H1 (cell line): Measurements from ENCODE around the gene MEMO1. TPM values are rescaled to one million over a fixed set of nuclear protein-coding genes. Genes with fewer than 3 reads are reported as not detected.

ENCODE experiments used
- CTCF ChIA-PET: fragments of 300-600 bp; sonication (Branson Sonifier 250); formaldehyde crosslinking; loops from one replicate; lab custom pipeline; 2021; ENCODE audit not compliant: partially characterized antibody; lab: Charles Lee
- POLR2A ChIA-PET: fragments of 300-600 bp; sonication (Branson Sonifier 250); formaldehyde crosslinking; loops from one replicate; lab custom pipeline; 2021; ENCODE audit warnings: inconsistent platforms; ENCODE audit not compliant: partially characterized antibody; lab: Charles Lee
- DNase-seq, 2 experiments: peaks; one replicate each; pipeline versions ENCODE4 v3.0.0 to v3.0.0-alpha.2; 2010 to 2022; ENCODE audit warnings: low spot score in 2 of 2, low read depth in 1 of 2, mixed read lengths in 1 of 2
- FAIRE-seq: peaks from 2 replicates; lab custom pipeline; 2011; peaks lifted over from hg19 to GRCh38; lab: Jason Lieb, UNC
- H2AFZ ChIP-seq: 2 replicates; pipeline ENCODE4 v1.8.1; 2012; ENCODE audit warnings: low read length, inconsistent platforms
- H2AK5ac ChIP-seq: 2 replicates; pipeline ENCODE4 v1.6.1; 2013; ENCODE audit warnings: low read depth, low read length
- H2BK120ac ChIP-seq: replicated peaks from 2 replicates; pipeline ENCODE3; 2013; ENCODE audit warnings: low read depth, low read length, inconsistent platforms
- H2BK12ac ChIP-seq: 2 replicates; pipeline ENCODE4 v1.6.1; 2013; ENCODE audit warnings: low read depth, low read length
- H2BK15ac ChIP-seq: 2 replicates; pipeline ENCODE4 v1.6.1; 2013; ENCODE audit warnings: low read length
- H2BK20ac ChIP-seq: 2 replicates; pipeline ENCODE4 v1.6.1; 2013; ENCODE audit warnings: low read length
- H2BK5ac ChIP-seq: 2 replicates; pipeline ENCODE4 v1.6.1; 2013; ENCODE audit warnings: low read depth, low read length
- H3K14ac ChIP-seq: 2 replicates; pipeline ENCODE4 v1.6.1; 2013; ENCODE audit warnings: inconsistent platforms; ENCODE audit not compliant: insufficient read length
- H3K18ac ChIP-seq: 2 replicates; pipeline ENCODE4 v1.6.1; 2013; ENCODE audit warnings: low read length; ENCODE audit errors: extremely low read depth
- H3K23ac ChIP-seq: 2 replicates; pipeline ENCODE4 v1.6.1; 2013; ENCODE audit warnings: inconsistent platforms; ENCODE audit not compliant: insufficient read length
- H3K23me2 ChIP-seq: 2 replicates; pipeline ENCODE4 v1.6.1; 2013; ENCODE audit warnings: low read depth, low read length
- H3K27ac ChIP-seq: 2 replicates; pipeline ENCODE4 v1.6.1; 2011; ENCODE audit warnings: low read depth, low read length, inconsistent platforms
- H3K27me3 ChIP-seq, 4 experiments: replicated peaks in 1 of 4; 1 replicate in 1 of 4; 2 replicates in 3 of 4; pipeline versions ENCODE4 v1.6.1 to v1.8.1; 2011 to 2013; ENCODE audit warnings: low read length in 3 of 4, mild to moderate bottlenecking in 3 of 4, inconsistent platforms in 2 of 4, mixed read lengths in 2 of 4, moderate library complexity in 1 of 4; ENCODE audit not compliant: control insufficient read depth in 3 of 4, insufficient read depth in 3 of 4; ENCODE audit errors: extremely low read depth in 1 of 4
- H3K36me3 ChIP-seq, 4 experiments: 2 replicates each; pipeline versions ENCODE4 v1.6.1 to v1.8.1; 2011 to 2013; ENCODE audit warnings: mild to moderate bottlenecking in 4 of 4, low read length in 3 of 4, moderate library complexity in 2 of 4, control low read depth in 1 of 4, inconsistent platforms in 1 of 4; ENCODE audit not compliant: insufficient read depth in 4 of 4, control insufficient read depth in 2 of 4
- H3K4ac ChIP-seq: replicated peaks from 2 replicates; pipeline ENCODE3; 2013; ENCODE audit warnings: low read length, low read depth, mixed read lengths, inconsistent platforms; ENCODE audit not compliant: insufficient read length
- H3K4me1 ChIP-seq, 4 experiments: replicated peaks in 1 of 4; 1 replicate in 1 of 4; 2 replicates in 3 of 4; pipeline versions ENCODE4 v1.6.1 to v1.8.1; 2011 to 2013; ENCODE audit warnings: low read length in 3 of 4, inconsistent platforms in 2 of 4, mixed read lengths in 1 of 4; ENCODE audit not compliant: insufficient read depth in 4 of 4, control insufficient read depth in 3 of 4
- H3K4me2 ChIP-seq, 2 experiments: 2 replicates each; pipeline versions ENCODE4 v1.6.1 to v1.8.1; 2011 to 2013; ENCODE audit warnings: low read depth in 2 of 2, low read length in 2 of 2, control low read depth in 1 of 2, inconsistent platforms in 1 of 2, mild to moderate bottlenecking in 1 of 2; ENCODE audit not compliant: insufficient read depth in 1 of 2
- H3K4me3 ChIP-seq, 4 experiments: fragments of 200-600, 300-600 bp in 1 of 4; sonication (generic), shearing (Covaris generic), sonication (Bioruptor Twin) in 1 of 4; 2 replicates each; pipeline versions ENCODE4 v1.5.1 to v1.8.1; 2011 to 2016; ENCODE audit warnings: low read length in 4 of 4, low read depth in 3 of 4, control low read depth in 2 of 4, inconsistent platforms in 2 of 4, mild to moderate bottlenecking in 2 of 4, mixed read lengths in 1 of 4, moderate library complexity in 1 of 4; ENCODE audit not compliant: insufficient read depth in 2 of 4; ENCODE audit errors: extremely low read depth in 1 of 4
- H3K56ac ChIP-seq: replicated peaks from 2 replicates; pipeline ENCODE3; 2013; ENCODE audit warnings: low read depth, mild to moderate bottlenecking, mixed read lengths, low read length, inconsistent platforms; ENCODE audit not compliant: insufficient read length
- H3K79me1 ChIP-seq: 2 replicates; pipeline ENCODE4 v1.6.1; 2013; ENCODE audit warnings: low read depth, low read length, control low read depth
- H3K79me2 ChIP-seq, 2 experiments: 2 replicates each; pipeline versions ENCODE4 v1.6.1 to v1.8.1; 2012 to 2013; ENCODE audit warnings: low read length in 2 of 2, mild to moderate bottlenecking in 2 of 2, inconsistent platforms in 1 of 2; ENCODE audit not compliant: insufficient read depth in 2 of 2, control insufficient read depth in 1 of 2
- H3K9ac ChIP-seq, 4 experiments: replicated peaks in 1 of 4; 1 replicate in 1 of 4; 2 replicates in 3 of 4; pipeline versions ENCODE4 v1.6.1 to v1.8.1; 2011 to 2013; ENCODE audit warnings: low read depth in 3 of 4, low read length in 3 of 4, control low read depth in 2 of 4, mild to moderate bottlenecking in 2 of 4, moderate library complexity in 2 of 4, inconsistent platforms in 1 of 4; ENCODE audit errors: extremely low read depth in 1 of 4
- H3K9me3 ChIP-seq, 2 experiments: 2 replicates each; pipeline versions ENCODE4 v1.6.1 to v1.8.1; 2012 to 2013; ENCODE audit warnings: mild to moderate bottlenecking in 2 of 2, moderate library complexity in 2 of 2, control low read depth in 1 of 2, inconsistent platforms in 1 of 2, low read depth in 1 of 2, low read length in 1 of 2, mixed read lengths in 1 of 2; ENCODE audit not compliant: insufficient read depth in 2 of 2
- H4K20me1 ChIP-seq, 2 experiments: replicated peaks in 1 of 2; 2 replicates each; pipeline versions ENCODE3 to v1.8.1; 2011 to 2013; ENCODE audit warnings: inconsistent platforms in 2 of 2, low read length in 2 of 2, mild to moderate bottlenecking in 1 of 2; ENCODE audit not compliant: insufficient read depth in 2 of 2, control insufficient read depth in 1 of 2
- H4K5ac ChIP-seq: 2 replicates; pipeline ENCODE4 v1.6.1; 2013; ENCODE audit warnings: low read length, low read depth, mixed read lengths, inconsistent platforms; ENCODE audit not compliant: insufficient read length
- H4K8ac ChIP-seq: 2 replicates; pipeline ENCODE4 v1.8.0; 2013; ENCODE audit warnings: mild to moderate bottlenecking, moderate library complexity, low read length, inconsistent platforms; ENCODE audit not compliant: insufficient read depth; ENCODE audit errors: extremely low read depth
- H4K91ac ChIP-seq: replicated peaks from 2 replicates; pipeline ENCODE3; 2013; ENCODE audit warnings: low read length, mixed read lengths, inconsistent platforms; ENCODE audit not compliant: insufficient read length
- BACH1 ChIP-seq: IDR thresholded peaks from 2 replicates; pipeline ENCODE4 v1.6.1; 2012; ENCODE audit warnings: low read length, improper control_type of control experiment
- BCL11A ChIP-seq, 2 experiments: IDR thresholded peaks; one replicate each; pipeline ENCODE4 v1.6.1; 2011; ENCODE audit warnings: low read depth in 2 of 2, low read length in 2 of 2, mild to moderate bottlenecking in 2 of 2
- CHD2 ChIP-seq: IDR thresholded peaks from 2 replicates; pipeline ENCODE4 v1.6.1; 2012; ENCODE audit warnings: low read length, improper control_type of control experiment
- CREB1 ChIP-seq: IDR thresholded peaks from 2 replicates; pipeline ENCODE4 v1.6.1; 2012; ENCODE audit warnings: inconsistent platforms
- EZH2 ChIP-seq: fragments of 200-600 bp; sonication (generic); IDR thresholded peaks from 2 replicates; pipeline ENCODE4 v1.7.1; 2012; ENCODE audit warnings: low read depth, mild to moderate bottlenecking, moderate library complexity, low read length, inconsistent platforms; ENCODE audit not compliant: severe bottlenecking
- KDM5A ChIP-seq: fragments of 200-600 bp; IDR thresholded peaks from 2 replicates; pipeline ENCODE4 v1.7.1; 2012; ENCODE audit warnings: mild to moderate bottlenecking, low read length, inconsistent platforms, mixed read lengths
- MAX ChIP-seq: IDR thresholded peaks from 2 replicates; pipeline ENCODE4 v1.6.1; 2012; ENCODE audit warnings: inconsistent platforms
- PHF8 ChIP-seq: fragments of 200-600 bp; sonication (generic); conservative IDR thresholded peaks from 2 replicates; pipeline ENCODE4 v1.7.1; 2012; ENCODE audit warnings: low read depth, mild to moderate bottlenecking, inconsistent platforms, low read length, moderate library complexity
- POLR2A ChIP-seq, 2 experiments: IDR thresholded peaks; 1 replicate in 1 of 2; 2 replicates in 1 of 2; pipeline ENCODE4 v1.6.1; 2011; ENCODE audit warnings: low read depth in 2 of 2, low read length in 2 of 2, mild to moderate bottlenecking in 2 of 2; ENCODE audit errors: control extremely low read depth in 1 of 2
- RNF2 ChIP-seq: fragments of 200-900, 300-1000 bp; sonication (generic); IDR thresholded peaks from 2 replicates; pipeline ENCODE4 v1.7.1; 2016; ENCODE audit warnings: borderline replicate concordance, low read depth, mild to moderate bottlenecking, antibody characterized with exemption, low read length; ENCODE audit not compliant: poor library complexity, severe bottlenecking; ENCODE audit errors: missing control alignments
- SP2 ChIP-seq: IDR thresholded peaks from 2 replicates; pipeline ENCODE4 v1.6.1; 2012; ENCODE audit warnings: mild to moderate bottlenecking, low read length, inconsistent platforms
- TAF1 ChIP-seq: IDR thresholded peaks from 2 replicates; pipeline ENCODE4 v1.6.1; 2011; ENCODE audit warnings: mild to moderate bottlenecking, low read depth, low read length
- TAF7 ChIP-seq: optimal IDR thresholded peaks from 2 replicates; pipeline ENCODE3; 2011; ENCODE audit warnings: low read depth, mild to moderate bottlenecking, inconsistent platforms, low read length, moderate library complexity, borderline replicate concordance
- TBP ChIP-seq: IDR thresholded peaks from 2 replicates; pipeline ENCODE4 v1.6.1; 2011; ENCODE audit warnings: low read depth, low read length, improper control_type of control experiment
- WGBS, 2 experiments: shearing (Covaris generic) in 1 of 2; methylation state at CpG; one replicate each; pipeline versions ENCODE4 v1.1.6 to v1.1.7; 2013 to 2015; ENCODE audit warnings: low lambda C conversion rate in 2 of 2, mixed read lengths in 2 of 2, inconsistent platforms in 1 of 2, low coverage in 1 of 2, missing lambda C conversion rate in 1 of 2; ENCODE audit not compliant: insufficient replicate concordance in 2 of 2, insufficient coverage in 1 of 2, insufficient read length in 1 of 2; ENCODE audit errors: extremely low coverage in 1 of 2, missing lambda C conversion rate in 1 of 2; 5-methylcytosine and 5-hydroxymethylcytosine counted together
- polyA plus RNA-seq, 7 experiments: library from polyadenylated mRNA; depleted of rRNA in 3 of 7; stranded (reverse) in 5 of 7; unstranded in 2 of 7; fragments of >200 nt in 5 of 7; fragments of 200-250 nt in 2 of 7; gene quantifications; 1 replicate in 5 of 7; 2 replicates in 1 of 7; 4 replicates in 1 of 7; pipeline versions ENCODE4 v1.2.1 to v1.2.3, GENCODE V29; 2011 to 2013; ENCODE audit warnings: missing spikeins in 2 of 7, mixed read lengths in 2 of 7
- total RNA-seq: library from RNA; stranded (reverse); fragmentation: NEBNext Ultra II Directional; extraction: Animal tissue kit (Norgen Biotek cat#: 25700); gene quantifications from 2 replicates; pipeline ENCODE4 v1.2.1, GENCODE V29; 2021

Gene MEMO1
- total and polyA plus RNA-seq, 2 of the 8 experiments (the other 6 are each of a cell fraction or from before 2014, with no cell fraction given): 26.9 to 54.7 TPM

GRCh38 chr2:31903109-31903780 is 107.6 kb downstream of the MEMO1 start:
- Histone ChIP-seq H3K27ac (no peak overlapping the region), H3K79me1 (no peaks in the 10 kb centered on the region), H3K4me1 (no peaks in the 10 kb centered on the region), H3K36me3 (peaks cover 0 to 13% (median 0%) of the 10 kb centered on the region in 4 experiments; a peak in 2 of 8 replicates), H2BK5ac (no peak overlapping the region), H4K8ac (no peak overlapping the region), H3K27me3 (no peaks in the 10 kb centered on the region), H2AFZ (no peak overlapping the region), H2BK120ac (no peak overlapping the region), H3K79me2 (no peaks in the 10 kb centered on the region), H3K14ac (no peak overlapping the region), H3K18ac (no peak overlapping the region), H3K4me2 (no peak overlapping the region), H3K56ac (no peak overlapping the region), H4K20me1 (no peaks in the 10 kb centered on the region), H3K23me2 (no peaks in the 10 kb centered on the region; the same call in 1 of the 2 replicates), H3K4ac (no peak overlapping the region), H2BK15ac (no peak overlapping the region), H4K91ac (no peak overlapping the region), H2BK12ac (no peak overlapping the region), H3K23ac (no peak overlapping the region), H2AK5ac (no peak overlapping the region), H2BK20ac (no peak overlapping the region), H3K9me3 (no peaks in the 10 kb centered on the region), H3K4me3 (no peak overlapping the region), H4K5ac (no peak overlapping the region), H3K9ac (no peak overlapping the region)
- ChIA-PET CTCF (no interaction called here), POLR2A (no interaction called here)
- DNase-seq (no peak), FAIRE-seq (no peak)
- WGBS, 2 experiments: 71% methylated on average over 4 of the region's 4 CpGs; no CpG with 5 or more reads in 1 of the 2 experiments
- TF ChIP-seq EZH2: no peak
- no peak for TF ChIP-seq CHD2
- no peak for TF ChIP-seq BACH1
- no peak for TF ChIP-seq PHF8
- no peak for TF ChIP-seq BCL11A (IDR thresholded peaks at IDR 0.05; ENCODE audit: low read depth in 2 of 2, low read length in 2 of 2)
- TF ChIP-seq SP2: no peak
- no peak for TF ChIP-seq KDM5A
- TF ChIP-seq CREB1: no peak
- no peak for TF ChIP-seq RNF2
- TF ChIP-seq MAX: no peak
- TF ChIP-seq TAF7: no peak
- TF ChIP-seq TBP: no peak
- no peak for TF ChIP-seq TAF1
- TF ChIP-seq POLR2A (IDR thresholded peaks at IDR 0.05; ENCODE audit: control extremely low read depth in 1 of 2, low read depth in 2 of 2, low read length in 2 of 2): no peak
